ENCODE results near the gene DNAJC30.

The DNAJC30 gene

GRCh38 chr7:73706126-73707044 lies 23.1 kb upstream of the DNAJC30 start:
- Histone ChIP-seq H3K9ac (ENCODE audit: low read length) (no peak overlapping the region), H3K27ac (ENCODE audit: low read depth, low read length) (no peak overlapping the region), H3K4me3 (ENCODE audit: low read length) (no peak overlapping the region), H3K4me1 (ENCODE audit: control insufficient read depth, insufficient read depth, low read length) (peaks cover 11% of the 10 kb centered on the region), H3K27me3 (ENCODE audit: control insufficient read depth, insufficient read depth, low read length) (no peaks in the 10 kb centered on the region), H3K36me3 (ENCODE audit: control insufficient read depth, insufficient read depth, low read length) (no peaks in the 10 kb centered on the region)

DNA sequence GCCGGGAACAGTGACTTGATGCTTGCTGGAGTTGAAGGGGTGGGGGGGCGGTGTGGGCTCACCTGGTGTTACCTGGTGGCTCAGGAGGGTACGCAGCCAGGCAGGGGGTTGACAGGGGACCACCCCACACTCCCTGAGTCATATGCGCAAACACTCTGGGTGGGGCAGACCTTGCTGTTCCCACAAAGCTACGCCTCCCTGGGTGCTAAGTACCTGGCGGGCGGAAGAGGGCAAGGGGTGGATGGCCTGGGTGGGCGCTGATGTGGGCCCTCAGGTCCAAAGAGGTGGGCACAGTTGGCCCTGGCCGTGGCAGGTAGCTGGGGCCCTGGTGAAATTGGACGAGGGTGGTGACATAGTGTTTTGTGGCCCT lies 22.3 kb upstream of the DNAJC30 start:
- no peak overlapping the region for H3K27ac ChIP-seq (ENCODE audit: low read depth, low read length)
- no peak overlapping the region for H3K4me3 ChIP-seq (ENCODE audit: low read length)
- peaks cover under 1% of the 10 kb centered on the region for H3K36me3 ChIP-seq (ENCODE audit: control insufficient read depth, insufficient read depth, low read length)
- H3K4me1 ChIP-seq (ENCODE audit: control insufficient read depth, insufficient read depth, low read length) = peaks cover 11% of the 10 kb centered on the region
- no peak overlapping the region for H3K9ac ChIP-seq (ENCODE audit: low read length)
- H3K27me3 ChIP-seq (ENCODE audit: control insufficient read depth, insufficient read depth, low read length) = no peaks in the 10 kb centered on the region

GRCh38 chr7:73704640-73705550 lies 21.6 kb upstream of the DNAJC30 start:
- Histone ChIP-seq H3K9ac (ENCODE audit: low read length) (no peak overlapping the region), H3K27ac (ENCODE audit: low read depth, low read length) (peak overlapping the region; percentile 72), H3K36me3 (ENCODE audit: control insufficient read depth, insufficient read depth, low read length) (peaks cover 5% of the 10 kb centered on the region), H3K4me1 (ENCODE audit: control insufficient read depth, insufficient read depth, low read length) (peaks cover 11% of the 10 kb centered on the region), H3K4me3 (ENCODE audit: low read length) (peak overlapping the region; percentile 28), H3K27me3 (ENCODE audit: control insufficient read depth, insufficient read depth, low read length) (no peaks in the 10 kb centered on the region)

GRCh38 chr7:73703757-73704639 lies 20.7 kb upstream of the DNAJC30 start:
- Histone ChIP-seq H3K9ac (ENCODE audit: low read length) (no peak overlapping the region), H3K36me3 (ENCODE audit: control insufficient read depth, insufficient read depth, low read length) (peaks cover 11% of the 10 kb centered on the region), H3K4me3 (ENCODE audit: low read length) (peak overlapping the region; percentile 28)

GRCh38 chr7:73703225-73703624 lies 20.0 kb upstream of the DNAJC30 start:
- H3K27ac ChIP-seq (ENCODE audit: low read depth, low read length) = no peak overlapping the region
- H3K4me1 ChIP-seq (ENCODE audit: control insufficient read depth, insufficient read depth, low read length) = peaks cover 11% of the 10 kb centered on the region
- H3K4me3 ChIP-seq (ENCODE audit: low read length) = peak overlapping the region; percentile 19
- H3K9ac ChIP-seq (ENCODE audit: low read length) = no peak overlapping the region
- H3K36me3 ChIP-seq (ENCODE audit: control insufficient read depth, insufficient read depth, low read length) = peaks cover 16% of the 10 kb centered on the region
- H3K27me3 ChIP-seq (ENCODE audit: control insufficient read depth, insufficient read depth, low read length) = no peaks in the 10 kb centered on the region

More at GRCh38 chr7:73703757-73704639, 20.7 kb upstream of the DNAJC30 start:
- H3K27me3 ChIP-seq (ENCODE audit: control insufficient read depth, insufficient read depth, low read length) = no peaks in the 10 kb centered on the region
- peaks cover 11% of the 10 kb centered on the region for H3K4me1 ChIP-seq (ENCODE audit: control insufficient read depth, insufficient read depth, low read length)
- H3K27ac ChIP-seq (ENCODE audit: low read depth, low read length) = peak overlapping the region; percentile 72

- H3K9ac ChIP-seq (ENCODE audit: low read length) = no peak overlapping the region
- H3K27ac ChIP-seq (ENCODE audit: low read depth, low read length) = no peak overlapping the region
- peaks cover 16% of the 10 kb centered on the region for H3K36me3 ChIP-seq (ENCODE audit: control insufficient read depth, insufficient read depth, low read length)
- H3K4me1 ChIP-seq (ENCODE audit: control insufficient read depth, insufficient read depth, low read length) = peaks cover 11% of the 10 kb centered on the region
- H3K4me3 ChIP-seq (ENCODE audit: low read length) = no peak overlapping the region
- no peaks in the 10 kb centered on the region for H3K27me3 ChIP-seq (ENCODE audit: control insufficient read depth, insufficient read depth, low read length)
Observed at GRCh38 chr7:73702665-73703064, 19.4 kb upstream of the DNAJC30 start.

DNA sequence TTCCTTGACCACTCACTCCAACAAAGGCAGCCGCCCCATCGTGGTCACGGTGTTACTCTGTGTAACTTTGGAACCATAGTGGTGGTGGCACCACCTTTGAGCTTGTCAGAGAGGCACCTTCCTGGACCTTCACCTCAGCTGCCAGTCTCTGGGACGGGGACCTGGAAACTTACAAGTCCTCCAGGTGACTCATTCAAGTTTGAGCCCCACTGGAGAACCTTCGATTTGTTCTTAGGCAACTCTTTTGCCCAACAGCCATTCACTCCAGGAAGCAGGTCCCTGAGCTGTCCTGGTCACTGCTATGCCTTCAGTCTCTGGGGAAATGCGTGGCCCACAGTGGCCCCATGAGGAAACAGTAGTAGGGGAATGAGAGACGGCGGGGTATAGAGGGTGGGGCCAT lies 19.0 kb upstream of the DNAJC30 start:
- Histone ChIP-seq H3K36me3 (ENCODE audit: control insufficient read depth, insufficient read depth, low read length) (peaks cover 20% of the 10 kb centered on the region), H3K27me3 (ENCODE audit: control insufficient read depth, insufficient read depth, low read length) (no peaks in the 10 kb centered on the region), H3K4me3 (ENCODE audit: low read length) (no peak overlapping the region), H3K4me1 (ENCODE audit: control insufficient read depth, insufficient read depth, low read length) (peaks cover 11% of the 10 kb centered on the region), H3K9ac (ENCODE audit: low read length) (no peak overlapping the region), H3K27ac (ENCODE audit: low read depth, low read length) (no peak overlapping the region)

GRCh38 chr7:73701357-73701995 lies 18.2 kb upstream of the DNAJC30 start:
- Histone ChIP-seq H3K27me3 (ENCODE audit: control insufficient read depth, insufficient read depth, low read length) (no peaks in the 10 kb centered on the region), H3K27ac (ENCODE audit: low read depth, low read length) (no peak overlapping the region), H3K9ac (ENCODE audit: low read length) (no peak overlapping the region), H3K4me1 (ENCODE audit: control insufficient read depth, insufficient read depth, low read length) (peaks cover 11% of the 10 kb centered on the region), H3K36me3 (ENCODE audit: control insufficient read depth, insufficient read depth, low read length) (peaks cover 27% of the 10 kb centered on the region), H3K4me3 (ENCODE audit: low read length) (no peak overlapping the region)

DNA sequence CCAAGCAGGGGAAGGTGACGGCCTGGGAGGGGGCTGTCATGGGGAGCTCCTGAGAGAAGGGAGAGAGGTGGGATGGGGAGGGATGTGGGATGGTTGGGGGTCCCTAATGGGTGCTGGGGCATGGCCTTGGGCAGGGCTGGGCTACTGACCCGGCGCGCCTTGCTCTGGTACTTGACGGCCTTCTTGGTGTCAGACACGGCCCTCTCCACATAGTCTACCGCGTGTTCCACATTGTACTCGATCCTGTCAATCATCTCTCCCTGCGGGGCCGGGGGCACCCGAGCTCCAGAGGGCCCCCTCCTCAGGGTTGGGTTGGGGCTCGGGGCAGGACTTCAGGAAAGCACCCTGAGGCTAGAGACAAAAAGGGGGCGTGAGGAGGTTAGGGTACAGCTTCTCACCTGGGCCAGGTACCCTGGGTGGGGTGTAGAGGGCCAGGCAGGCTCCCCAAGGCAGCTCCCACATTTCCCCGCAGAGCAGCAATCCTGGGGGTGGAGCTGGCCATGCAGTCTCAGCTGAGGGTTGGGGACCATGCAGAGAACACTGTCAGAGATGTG lies 17.4 kb upstream of the DNAJC30 start:
- peaks cover 32% of the 10 kb centered on the region for H3K36me3 ChIP-seq (ENCODE audit: control insufficient read depth, insufficient read depth, low read length)
- H3K27me3 ChIP-seq (ENCODE audit: control insufficient read depth, insufficient read depth, low read length) = no peaks in the 10 kb centered on the region
- H3K4me1 ChIP-seq (ENCODE audit: control insufficient read depth, insufficient read depth, low read length) = peaks cover 11% of the 10 kb centered on the region
- H3K27ac ChIP-seq (ENCODE audit: low read depth, low read length) = no peak overlapping the region
- H3K4me3 ChIP-seq (ENCODE audit: low read length) = no peak overlapping the region
- H3K9ac ChIP-seq (ENCODE audit: low read length) = no peak overlapping the region

DNA sequence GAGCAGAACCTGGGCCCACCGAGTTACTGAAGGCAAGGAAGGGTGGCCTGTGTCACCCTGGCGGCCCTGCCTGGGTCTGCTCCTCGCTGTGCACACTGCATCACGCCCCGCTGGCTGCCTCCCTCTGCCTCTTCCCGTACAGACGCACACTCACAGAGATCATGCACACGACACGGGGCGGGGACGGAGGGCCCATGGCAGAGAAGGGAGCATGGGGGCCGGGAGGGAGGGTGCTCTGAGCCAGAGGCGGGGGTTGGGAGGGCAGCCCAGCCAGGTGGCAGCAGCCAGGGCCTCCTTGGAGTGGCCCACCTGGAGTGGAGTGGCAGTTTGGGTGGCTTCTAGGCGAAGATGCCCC lies 16.8 kb upstream of the DNAJC30 start:
- Histone ChIP-seq H3K27ac (ENCODE audit: low read depth, low read length) (no peak overlapping the region), H3K36me3 (ENCODE audit: control insufficient read depth, insufficient read depth, low read length) (peaks cover 35% of the 10 kb centered on the region), H3K9ac (ENCODE audit: low read length) (no peak overlapping the region), H3K4me3 (ENCODE audit: low read length) (no peak overlapping the region), H3K27me3 (ENCODE audit: control insufficient read depth, insufficient read depth, low read length) (no peaks in the 10 kb centered on the region), H3K4me1 (ENCODE audit: control insufficient read depth, insufficient read depth, low read length) (peaks cover 10% of the 10 kb centered on the region)

- Histone ChIP-seq H3K27ac (ENCODE audit: low read depth, low read length) (no peak overlapping the region), H3K36me3 (ENCODE audit: control insufficient read depth, insufficient read depth, low read length) (peaks cover 39% of the 10 kb centered on the region), H3K9ac (ENCODE audit: low read length) (no peak overlapping the region), H3K27me3 (ENCODE audit: control insufficient read depth, insufficient read depth, low read length) (no peaks in the 10 kb centered on the region), H3K4me1 (ENCODE audit: control insufficient read depth, insufficient read depth, low read length) (peaks cover 5% of the 10 kb centered on the region), H3K4me3 (ENCODE audit: low read length) (no peak overlapping the region)
Observed at GRCh38 chr7:73699370-73700068, 16.3 kb upstream of the DNAJC30 start.

All from rectal smooth muscle tissue (tissue), 1 donor.